GM18868 (cell line): ENCODE measurements around the gene E2F1.

Source experiments
- ATAC-seq: cut with Tn5 transposase; IDR thresholded peaks from one replicate; pipeline ENCODE4 v1.9.1; 2021; ENCODE audit warnings: mild to moderate bottlenecking, moderate library complexity; ENCODE audit not compliant: unreplicated experiment

E2F1 gene

DNA sequence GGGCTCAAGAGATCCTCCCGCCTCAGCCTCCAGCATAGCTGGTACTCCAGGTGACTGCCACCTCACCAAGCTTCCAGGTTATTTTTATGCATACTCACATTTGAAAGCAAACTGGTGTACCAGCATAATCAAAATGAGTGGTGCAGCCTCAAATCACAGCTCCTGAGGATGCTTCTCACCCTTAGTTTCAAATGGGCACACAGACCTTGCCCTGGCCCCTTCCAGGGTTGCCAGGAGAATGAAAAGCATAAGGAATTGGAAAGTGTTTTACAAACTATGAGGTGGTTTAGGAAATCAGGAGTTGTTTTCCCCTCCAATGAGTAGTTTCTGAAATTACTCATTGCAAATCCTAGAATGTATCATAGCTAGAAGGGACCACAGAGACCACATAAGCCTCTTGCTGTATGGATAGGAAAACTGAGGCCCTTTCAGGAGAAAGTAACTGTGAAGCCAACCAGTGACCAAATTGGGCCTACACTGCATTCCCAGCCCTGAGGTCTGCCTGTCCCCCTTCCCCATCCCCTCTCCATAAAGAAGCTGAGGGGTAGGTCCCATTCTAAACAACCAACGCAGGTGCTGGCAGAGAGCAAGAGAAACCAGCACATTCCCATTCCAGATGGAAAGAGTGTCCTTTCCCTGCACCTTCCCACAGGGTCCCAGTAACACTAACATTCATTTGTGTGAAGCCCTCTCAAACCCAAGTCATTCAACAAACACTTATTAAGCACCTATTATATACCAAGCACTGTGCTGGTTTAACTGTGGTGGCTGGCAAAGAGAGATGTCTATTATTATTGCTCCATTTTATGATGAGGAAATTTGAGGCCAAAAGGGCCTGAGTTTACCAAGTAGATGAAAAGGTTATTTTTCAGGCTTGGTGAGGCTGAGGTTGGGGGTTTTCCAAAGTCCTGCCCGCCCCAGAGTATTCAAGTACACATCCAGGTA lies 2.1 kb upstream of the E2F1 start:
- ATAC-seq, result no peak

DNA sequence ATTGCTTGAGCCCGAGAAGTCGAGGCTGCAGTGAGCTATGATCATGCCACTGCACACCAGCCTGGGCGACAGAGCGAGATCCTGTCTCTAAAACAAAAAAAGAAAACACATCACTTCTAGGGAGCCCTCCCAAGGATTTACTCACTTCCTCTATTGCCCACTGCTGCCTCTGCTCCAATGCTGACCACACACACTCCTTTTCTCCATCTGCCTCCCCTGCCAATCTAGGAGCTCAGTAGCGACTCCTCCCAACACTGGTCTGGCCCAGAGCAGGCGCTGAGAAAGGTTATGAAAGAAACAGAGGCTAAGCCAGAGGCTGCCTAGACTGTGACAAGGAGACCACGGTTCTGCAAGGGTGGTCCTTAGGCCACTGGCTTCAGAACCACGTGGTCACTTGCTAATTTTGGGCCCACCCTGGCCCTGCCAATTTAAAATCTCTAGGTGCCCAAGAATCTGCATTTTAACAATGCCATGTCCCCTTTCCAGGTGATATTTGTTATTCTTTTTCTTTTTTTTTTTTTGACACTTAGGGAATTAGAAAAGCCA lies 1.3 kb upstream of the E2F1 start:
- no peak for ATAC-seq

DNA sequence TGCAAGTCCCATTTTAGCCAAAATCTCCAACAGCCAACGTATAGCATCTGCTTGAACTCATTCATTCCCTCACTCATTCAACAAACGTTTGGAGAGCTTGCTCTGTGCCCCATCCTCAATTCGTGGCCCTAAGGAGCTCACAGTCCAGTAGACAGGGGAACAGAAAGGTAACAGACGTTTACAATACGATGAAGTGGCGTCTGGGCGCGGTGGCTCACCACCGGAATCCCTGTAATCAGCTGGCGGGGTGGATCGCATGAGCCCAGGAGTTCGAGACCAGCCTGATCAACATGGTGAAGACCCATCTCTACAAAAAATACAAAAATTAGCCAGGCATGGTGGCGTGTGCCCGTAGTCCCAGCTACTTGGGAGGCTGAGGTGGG lies 790 bp upstream of the E2F1 start:
- ATAC-seq, result no peak

DNA sequence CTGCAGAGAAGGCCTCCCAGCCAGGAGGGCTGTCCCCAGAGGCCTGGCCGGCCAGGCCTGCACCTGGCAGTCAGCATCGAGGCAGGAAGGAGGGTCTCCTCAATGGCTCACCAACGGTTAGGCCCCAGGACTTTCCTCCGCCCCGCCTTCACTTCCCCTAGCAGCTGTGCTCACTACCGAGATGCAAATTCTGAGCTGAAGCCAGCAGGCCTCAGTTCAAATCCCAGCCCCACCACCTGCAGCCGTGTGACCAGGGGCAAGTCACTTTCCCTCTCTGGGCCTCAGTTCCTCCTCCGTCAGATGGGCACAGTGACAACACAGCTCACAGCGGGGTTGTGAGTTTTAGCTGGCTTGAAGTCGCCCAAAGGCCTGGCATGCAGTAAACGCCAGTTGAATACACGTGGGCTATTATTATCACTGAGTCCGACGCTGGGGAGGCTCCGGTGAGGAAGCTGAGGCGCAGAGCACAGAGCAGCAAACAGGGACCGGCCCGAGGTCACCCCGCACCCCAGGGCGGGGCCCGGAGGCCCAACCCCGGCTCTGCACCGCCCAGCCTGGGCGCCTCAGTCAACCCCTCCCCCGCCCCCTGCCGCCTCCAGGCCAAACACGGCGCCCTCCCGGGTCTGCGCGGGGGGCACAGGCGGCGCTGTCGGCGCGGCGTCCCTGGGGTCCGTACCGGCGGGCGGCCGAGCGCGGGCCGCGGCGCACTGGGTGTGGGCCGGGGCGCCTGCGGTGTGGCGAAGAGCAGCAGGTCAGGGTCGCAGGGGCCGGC lies 671 bp downstream of the E2F1 start:
- peak; percentile 34 for ATAC-seq

DNA sequence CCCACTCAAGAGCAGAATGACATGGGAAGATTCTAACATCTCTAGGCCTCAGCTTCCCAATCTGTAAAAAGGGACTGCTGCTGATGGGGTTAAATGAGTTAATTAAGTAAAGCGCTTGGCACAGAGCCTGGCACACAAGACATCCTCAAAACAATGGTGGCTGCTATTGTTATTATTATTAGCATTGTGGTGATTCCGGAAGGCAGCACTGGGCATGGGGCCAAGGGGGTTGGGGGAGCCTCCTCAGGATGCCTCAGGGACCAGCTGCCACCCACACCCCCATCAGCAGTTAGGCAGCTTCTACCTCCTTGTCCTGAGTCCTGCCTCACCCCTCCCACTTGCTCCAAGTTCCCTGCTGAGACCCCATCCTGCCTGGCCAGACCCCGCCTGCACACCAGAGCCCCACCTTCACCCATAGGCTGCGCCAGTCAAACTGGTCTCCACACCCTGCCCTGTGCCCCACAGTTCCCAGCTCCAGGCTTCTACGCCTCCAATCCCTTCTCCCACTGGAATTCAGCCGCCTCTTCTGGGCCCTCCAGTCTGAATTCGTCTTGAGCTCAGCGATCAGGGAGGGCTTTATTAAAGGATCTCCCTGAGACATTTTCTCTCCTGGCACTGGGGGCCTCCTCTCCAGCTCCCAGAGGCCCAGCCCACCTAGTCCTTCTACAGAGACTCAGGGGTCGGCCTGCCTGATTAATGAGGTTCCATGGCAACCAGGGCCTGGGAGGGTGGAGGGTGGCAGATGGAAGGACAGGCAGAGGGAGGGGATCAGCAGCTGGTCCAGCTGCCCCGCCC lies 1.5 kb downstream of the E2F1 start:
- ATAC-seq, result no peak

DNA sequence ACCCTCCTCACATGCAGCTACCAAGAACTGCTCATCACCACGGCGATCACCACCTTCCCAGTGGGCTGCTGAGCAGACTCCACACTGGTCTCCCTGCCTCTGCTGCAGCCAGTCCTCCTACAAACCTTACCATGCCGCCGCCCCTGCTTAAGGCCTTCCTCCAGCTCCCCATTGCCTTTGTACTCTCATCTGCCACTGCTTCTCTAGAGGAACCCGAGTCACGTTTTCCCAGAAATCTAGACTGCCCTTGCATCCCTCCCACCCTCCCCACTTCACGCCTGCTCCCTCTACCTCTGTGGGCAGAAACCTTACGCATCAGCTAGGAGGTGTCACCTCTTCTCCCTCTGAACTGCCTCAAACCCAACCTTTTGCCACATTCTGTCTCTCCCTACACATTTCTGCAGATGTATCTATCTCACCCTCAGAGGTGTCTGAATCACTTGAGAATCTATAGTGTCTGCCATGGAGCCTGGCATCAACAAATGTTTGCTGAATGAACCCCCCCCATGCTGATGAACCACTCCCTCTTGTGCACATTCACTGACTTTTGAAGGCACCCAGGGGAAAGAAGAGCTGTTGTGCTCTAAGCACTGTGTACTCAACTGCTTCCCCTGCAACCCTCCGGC lies 4.3 kb downstream of the E2F1 start:
- no peak for ATAC-seq

DNA sequence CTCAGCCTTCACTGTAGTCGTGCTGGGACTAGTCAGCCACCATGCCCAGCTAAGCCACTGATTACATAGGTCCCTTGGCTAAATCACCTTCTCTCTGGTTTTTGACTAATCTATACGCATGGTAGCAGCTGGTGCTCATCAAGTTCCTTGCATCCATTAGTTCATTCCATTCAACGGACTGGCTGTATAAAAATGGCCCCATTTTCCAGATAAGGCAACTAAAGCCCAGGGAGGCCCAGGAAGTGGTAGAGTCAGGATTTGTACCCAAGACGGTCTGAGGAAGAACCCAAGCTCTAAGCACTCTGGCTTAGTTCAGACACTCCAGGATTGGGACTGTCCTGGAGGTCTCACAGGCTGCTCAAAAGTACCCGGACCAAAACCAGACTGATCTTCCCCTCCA lies 4.9 kb downstream of the E2F1 start:
- ATAC-seq, result no peak

DNA sequence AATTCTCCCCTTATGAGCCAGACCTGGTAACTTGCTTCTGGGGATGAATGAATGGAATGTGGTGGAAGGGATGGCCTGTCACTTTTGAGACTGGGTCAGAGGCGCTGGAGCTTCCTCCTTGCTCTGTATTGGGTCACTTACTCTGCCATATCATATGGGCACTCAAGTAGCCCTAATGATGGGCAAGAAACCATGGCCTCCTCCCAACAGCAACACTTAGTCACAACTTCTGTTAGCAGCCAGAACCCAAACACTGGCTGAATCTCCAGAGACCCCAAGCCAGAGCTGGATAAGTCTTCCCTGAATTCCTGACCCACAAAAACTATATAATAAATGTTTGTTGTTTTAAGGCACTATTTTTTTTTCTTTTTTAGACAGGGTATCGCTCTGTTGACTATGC lies 5.5 kb downstream of the E2F1 start:
- ATAC-seq, result no peak

DNA sequence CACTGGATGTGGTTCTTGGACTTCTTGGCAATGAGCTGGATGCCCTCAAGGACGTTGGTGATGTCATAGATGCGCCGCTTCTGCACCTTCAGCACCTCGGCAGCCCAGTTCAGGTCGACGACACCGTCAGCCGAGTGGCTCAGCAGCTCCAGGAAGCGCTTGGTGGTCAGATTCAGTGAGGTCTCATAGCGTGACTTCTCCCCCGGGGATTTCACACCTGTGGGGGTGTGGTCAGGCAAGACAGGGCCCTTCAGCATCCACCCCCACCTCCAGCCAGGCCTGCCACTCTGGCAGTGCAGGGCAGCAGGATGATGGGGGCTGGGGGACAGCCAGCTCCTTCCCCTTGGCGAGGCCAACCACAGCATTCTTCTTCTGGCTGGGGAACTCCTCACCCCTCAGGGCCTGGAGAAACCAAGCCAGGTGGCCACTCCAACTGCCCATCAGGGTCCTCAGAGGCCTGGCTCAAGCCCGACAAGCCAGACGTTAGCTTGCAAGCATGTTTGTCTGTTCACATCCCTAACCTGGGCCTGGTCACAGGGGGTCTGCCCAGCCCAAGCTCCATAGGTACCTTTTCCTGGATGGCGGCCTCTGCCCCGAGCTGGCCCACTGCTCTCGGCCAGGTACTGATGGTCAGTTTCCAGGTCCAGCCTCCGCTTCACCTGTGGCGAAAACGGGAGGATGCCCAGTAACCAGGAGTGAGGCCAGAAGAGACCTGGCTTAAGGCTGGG lies 6.3 kb downstream of the E2F1 start:
- peak; percentile 76 for ATAC-seq

DNA sequence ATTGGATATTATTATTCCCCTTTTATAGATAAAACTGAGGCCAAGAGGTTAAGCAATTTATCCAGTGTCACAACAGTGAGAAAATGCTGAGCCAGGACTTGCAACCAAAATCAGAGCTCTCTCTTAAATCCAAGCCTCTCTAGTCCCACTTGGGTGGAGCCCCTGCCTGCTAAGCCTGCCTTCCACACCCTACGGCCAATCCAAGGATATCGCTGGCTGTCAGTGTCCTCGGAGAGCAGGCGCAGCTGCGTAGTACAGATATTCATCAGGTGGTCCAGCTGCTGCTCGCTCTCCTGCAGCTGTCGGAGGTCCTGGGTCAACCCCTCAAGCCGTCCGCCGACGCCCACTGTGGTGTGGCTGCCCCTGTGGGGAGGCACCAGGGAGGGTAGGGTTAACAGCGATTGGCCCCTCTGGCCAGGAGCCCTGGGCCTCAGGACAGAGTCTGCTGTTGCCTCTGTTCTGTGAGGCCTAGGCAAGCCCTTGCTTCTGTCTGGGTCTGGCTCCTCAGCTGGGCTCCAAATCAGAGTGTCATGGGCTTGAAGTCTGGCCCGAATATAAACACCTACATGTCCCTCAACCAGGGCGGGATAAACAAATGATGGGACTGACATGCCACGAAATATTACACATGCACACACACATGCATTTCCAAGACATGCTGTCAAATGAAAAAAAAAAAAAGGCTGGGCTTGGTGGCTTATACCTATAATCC lies 8.0 kb downstream of the E2F1 start:
- no peak for ATAC-seq

DNA sequence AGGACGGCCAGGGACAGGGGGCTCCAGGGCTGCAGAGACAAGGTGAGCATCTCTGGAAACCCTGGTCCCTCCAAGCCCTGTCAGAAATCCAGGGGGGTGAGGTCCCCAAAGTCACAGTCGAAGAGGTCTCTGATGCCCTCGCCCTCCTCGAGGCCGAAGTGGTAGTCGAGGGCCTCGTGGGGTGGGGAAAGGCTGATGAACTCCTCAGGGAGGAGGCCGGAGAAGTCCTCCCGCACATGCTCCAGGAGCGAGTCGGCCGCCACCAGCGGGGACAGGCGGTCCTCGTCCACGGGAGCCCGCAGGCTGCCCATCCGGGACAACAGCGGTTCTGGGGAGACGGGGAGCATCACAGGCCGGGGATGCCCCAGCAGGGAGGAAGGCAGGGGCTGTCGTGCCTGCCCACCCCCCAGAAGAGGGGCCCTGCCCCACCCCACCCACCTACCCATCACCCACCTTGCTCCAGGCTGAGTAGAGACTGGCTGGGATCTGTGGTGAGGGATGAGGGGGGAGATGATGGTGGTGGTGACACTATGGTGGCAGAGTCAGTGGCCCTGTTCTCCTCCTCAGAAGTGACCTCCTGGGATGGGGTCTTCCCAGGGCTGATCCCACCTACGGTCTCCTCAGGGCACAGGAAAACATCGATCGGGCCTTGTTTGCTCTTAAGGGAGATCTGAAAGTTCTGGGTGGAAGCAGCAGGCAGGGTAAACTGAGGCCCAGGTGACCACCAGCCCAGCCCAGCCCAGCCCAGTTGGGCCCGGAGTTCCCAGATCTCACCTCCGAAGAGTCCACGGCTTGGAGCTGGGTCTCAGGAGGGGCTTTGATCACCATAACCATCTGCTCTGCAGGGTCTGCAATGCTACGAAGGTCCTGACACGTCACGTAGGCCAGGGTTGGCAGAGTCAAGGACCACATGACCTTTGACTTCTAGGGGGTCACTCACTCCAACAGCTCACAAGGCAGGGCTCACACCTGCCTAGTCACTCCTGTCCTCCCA lies 9.2 kb downstream of the E2F1 start:
- no peak for ATAC-seq

DNA sequence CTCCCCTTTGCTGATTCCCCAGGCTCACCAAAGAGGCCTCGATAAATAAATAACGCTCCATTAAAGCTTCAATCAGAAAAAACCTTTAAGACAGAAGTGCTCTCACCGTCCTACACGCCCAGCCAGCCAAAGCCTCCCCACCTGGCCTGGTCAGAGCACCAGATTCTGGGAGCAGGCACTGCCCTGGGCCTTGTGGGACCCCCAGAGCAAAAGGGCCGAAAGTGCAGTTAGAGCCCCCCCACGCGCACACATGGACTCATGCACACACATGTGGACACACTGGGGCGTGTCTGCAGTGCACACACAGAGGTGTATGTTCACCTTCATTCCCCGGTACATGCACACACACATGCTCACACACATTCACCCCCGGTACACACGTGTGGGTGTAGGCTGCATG lies 10.1 kb downstream of the E2F1 start:
- ATAC-seq, result no peak

DNA sequence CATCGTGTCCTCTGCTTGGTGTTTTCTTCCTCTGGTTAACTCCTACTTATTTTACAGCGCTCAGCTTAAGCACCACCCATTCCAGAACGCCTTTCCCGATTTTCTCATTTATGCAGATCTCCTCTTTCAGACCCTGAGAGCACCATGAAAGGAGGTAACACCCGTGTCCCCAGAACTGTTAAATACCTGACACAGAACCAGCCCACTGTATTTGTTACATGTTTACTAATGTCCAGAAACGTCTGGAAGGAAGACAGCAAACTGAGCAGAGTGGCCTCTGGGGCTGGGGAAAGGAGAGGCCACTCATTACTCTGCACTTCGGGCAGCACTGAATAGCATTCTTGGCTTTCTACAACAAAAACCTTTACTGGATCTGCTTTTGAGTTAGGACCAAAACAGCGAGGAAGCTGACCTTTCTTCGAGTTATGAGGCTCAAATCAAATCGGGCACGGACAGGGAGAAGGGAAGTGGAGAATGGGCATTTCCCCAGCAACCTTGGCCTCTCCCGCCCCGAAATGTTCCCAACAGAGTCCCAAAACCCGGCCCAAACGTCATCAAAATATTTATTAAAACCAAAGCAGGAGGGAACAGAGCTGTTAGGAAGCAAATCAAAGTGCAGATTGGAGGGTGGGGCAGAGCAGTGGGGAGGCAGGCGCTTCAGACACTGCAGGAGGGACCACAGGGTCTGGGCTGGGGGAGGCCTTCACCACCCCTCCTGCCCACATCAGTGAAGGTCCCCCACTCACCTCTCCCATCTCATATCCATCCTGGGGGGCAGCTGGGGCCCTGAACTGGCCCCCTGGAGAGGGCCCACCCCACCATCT lies 10.8 kb downstream of the E2F1 start:
- no peak for ATAC-seq

DNA sequence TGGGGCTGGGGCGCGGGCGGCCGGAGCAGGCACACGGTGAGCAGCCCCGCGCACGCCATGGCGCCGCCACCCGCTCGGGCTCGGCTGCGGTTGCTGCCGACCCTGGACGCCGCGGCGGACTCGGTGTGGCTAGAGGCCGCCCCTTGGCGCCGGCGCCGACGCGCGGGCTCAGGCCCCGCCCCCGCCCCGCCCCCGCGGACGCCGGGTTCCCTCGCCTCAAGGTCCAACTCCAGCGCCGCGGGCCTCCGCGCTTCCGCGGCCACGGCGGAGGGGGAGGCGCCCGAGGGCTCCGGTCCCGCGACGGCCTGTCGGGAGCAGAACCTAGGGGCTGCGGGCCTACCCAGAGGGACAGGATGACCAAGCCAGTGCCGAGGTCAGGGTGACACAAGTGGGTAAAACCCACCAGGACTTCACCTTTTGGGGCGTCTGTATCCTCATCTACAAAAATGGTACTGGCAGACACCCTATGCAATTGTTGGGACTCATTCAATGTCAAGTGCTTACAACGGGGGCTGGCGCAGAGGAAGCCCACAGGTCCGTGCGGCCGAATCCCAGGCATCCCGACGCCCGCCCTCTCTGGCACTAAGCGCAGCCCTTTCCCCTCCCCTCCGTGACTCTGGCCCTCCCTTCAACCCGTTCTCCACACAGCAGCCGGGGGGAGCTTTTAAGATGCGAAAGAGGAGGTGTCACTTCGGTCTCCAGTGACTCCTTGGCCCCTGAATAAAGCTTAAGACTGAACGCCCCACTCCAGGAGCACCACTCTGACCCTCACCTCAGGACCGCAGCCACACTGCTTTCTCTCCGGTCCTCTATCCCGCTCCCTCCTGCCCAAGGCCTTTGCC lies 11.7 kb downstream of the E2F1 start, which contains the start of gene NECAB3:
NECAB3 (minus strand) TSS at position 135 of the 842 bp plus-strand sequence; CDS start at position 59, 76 bp downstream.
- ATAC-seq, result peak; percentile 73

DNA sequence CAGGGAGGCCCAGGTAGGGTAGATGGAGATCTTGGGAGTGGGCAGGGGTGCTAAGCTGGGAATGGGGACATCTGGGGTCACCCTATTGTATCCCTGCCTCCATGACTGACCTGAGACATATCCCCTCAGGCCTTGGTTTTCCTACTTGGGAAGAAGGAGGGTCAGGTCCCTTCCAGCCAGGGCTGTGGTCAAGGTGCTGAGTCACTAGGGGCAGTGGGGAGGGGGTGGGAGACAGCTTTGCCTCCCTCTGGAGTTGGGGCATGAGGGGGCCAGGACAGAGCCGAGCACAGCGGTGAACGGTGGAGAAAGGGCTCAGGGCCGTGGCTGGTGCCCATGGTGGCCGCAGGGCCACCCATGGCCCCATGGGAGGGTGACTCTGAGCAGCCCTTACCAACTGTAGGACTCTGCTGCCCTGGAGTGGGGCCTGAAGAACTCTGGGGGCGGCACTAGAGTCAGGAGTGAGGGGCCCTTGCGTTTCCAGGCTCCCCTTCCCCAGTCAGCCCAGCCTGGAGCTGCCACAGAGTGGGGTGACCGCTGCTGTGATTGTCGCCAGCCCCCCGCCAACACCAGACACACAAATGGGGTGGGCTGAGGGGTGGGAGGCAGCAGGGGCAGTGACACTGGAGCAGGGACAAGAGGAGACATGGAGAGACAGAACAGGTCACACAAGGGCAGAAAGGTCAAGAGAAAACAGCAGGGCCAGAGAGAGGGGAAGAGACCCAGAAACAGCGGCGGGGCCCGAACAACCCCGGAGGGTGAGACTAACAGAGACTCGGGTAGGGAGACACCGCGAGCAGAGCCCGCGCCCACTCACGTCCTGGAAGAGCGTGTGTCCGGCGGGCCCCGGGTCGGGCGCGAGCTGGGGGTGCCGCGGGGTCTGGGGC lies 12.5 kb downstream of the E2F1 start:
- ATAC-seq, result peak; percentile 30
